IMR-90 (cell line): ENCODE measurements around the gene NFIA. TPM values are rescaled to one million over a fixed set of nuclear protein-coding genes. Genes with fewer than 3 reads are reported as not detected.

Source experiments
- ATAC-seq: fragments of 200-7000 bp; cut with Tn5 transposase; 2 replicates; pipeline ENCODE4 v1.9.1; 2020; ENCODE audit warnings: low read depth, mild to moderate bottlenecking, moderate library complexity
- BruUV-seq: library from RNA; stranded (reverse); fragments of 400-500 nt; replicated peaks from 2 replicates; lab custom pipeline; 2021; lab: Mats Ljungman, UMichigan
- CTCF ChIA-PET: fragments of 300-600 bp; formaldehyde crosslinking; extraction: SDS; loops from one replicate; lab custom pipeline; 2021; ENCODE audit warnings: antibody characterized with exemption; lab: Yijun Ruan, JAX
- POLR2A ChIA-PET: fragments of 300-600 bp; sonication (Branson Sonifier 250); formaldehyde crosslinking; loops from one replicate; lab custom pipeline; 2022; ENCODE audit warnings: antibody characterized with exemption; ENCODE audit not compliant: unreplicated experiment; lab: Charles Lee
- DNase-seq: peaks from one replicate; pipeline ENCODE4 v3.0.0; 2013
- H2AFZ ChIP-seq: replicated peaks from 2 replicates; pipeline ENCODE3; 2013; ENCODE audit warnings: low read length, mild to moderate bottlenecking; ENCODE audit not compliant: poor library complexity
- H2AK5ac ChIP-seq: 2 replicates; pipeline ENCODE4 v1.6.1; 2013; ENCODE audit warnings: low read depth, low read length, inconsistent platforms
- H2AK9ac ChIP-seq: replicated peaks from 2 replicates; pipeline ENCODE3; 2013; ENCODE audit warnings: mild to moderate bottlenecking, low read depth, low read length, moderate library complexity; ENCODE audit not compliant: poor library complexity
- H2BK120ac ChIP-seq: 2 replicates; pipeline ENCODE4 v1.6.1; 2013; ENCODE audit warnings: low read depth, low read length, inconsistent platforms
- H2BK15ac ChIP-seq: 3 replicates; pipeline ENCODE4 v1.6.1; 2013; ENCODE audit warnings: low read depth, low read length, inconsistent platforms
- H2BK20ac ChIP-seq: 2 replicates; pipeline ENCODE4 v1.6.1; 2013; ENCODE audit warnings: low read depth, mild to moderate bottlenecking, inconsistent platforms, low read length, moderate library complexity
- H2BK5ac ChIP-seq: 2 replicates; pipeline ENCODE4 v1.6.1; 2013; ENCODE audit warnings: mild to moderate bottlenecking, low read depth, low read length, inconsistent platforms; ENCODE audit not compliant: poor library complexity, severe bottlenecking
- H3K14ac ChIP-seq: replicated peaks from 2 replicates; pipeline ENCODE4 v1.6.1; 2013; ENCODE audit warnings: low read depth, low read length, inconsistent platforms
- H3K18ac ChIP-seq: 2 replicates; pipeline ENCODE4 v1.6.1; 2013; ENCODE audit warnings: low read depth, low read length, control low read depth
- H3K23ac ChIP-seq: 2 replicates; pipeline ENCODE4 v1.6.1; 2013; ENCODE audit warnings: low read depth, low read length, inconsistent platforms
- H3K27ac ChIP-seq: 2 replicates; pipeline ENCODE4 v1.5.1; 2013; ENCODE audit warnings: mild to moderate bottlenecking, control low read depth, low read length; ENCODE audit not compliant: insufficient read depth
- H3K27me3 ChIP-seq: 2 replicates; pipeline ENCODE4 v1.6.1; 2013; ENCODE audit warnings: low read length; ENCODE audit not compliant: control insufficient read depth, insufficient read depth
- H3K36me3 ChIP-seq: 2 replicates; pipeline ENCODE4 v1.6.1; 2013; ENCODE audit warnings: low read length, mixed read lengths; ENCODE audit not compliant: control insufficient read depth, insufficient read depth
- H3K4ac ChIP-seq: 2 replicates; pipeline ENCODE4 v1.6.1; 2013; ENCODE audit warnings: low read depth, low read length, inconsistent platforms
- H3K4me1 ChIP-seq: 2 replicates; pipeline ENCODE4 v1.6.1; 2013; ENCODE audit warnings: low read length, mixed read lengths; ENCODE audit not compliant: control insufficient read depth, insufficient read depth
- H3K4me2 ChIP-seq: 2 replicates; pipeline ENCODE4 v1.6.1; 2013; ENCODE audit warnings: low read depth, mild to moderate bottlenecking, control low read depth, low read length, moderate library complexity
- H3K4me3 ChIP-seq: 2 replicates; pipeline ENCODE4 v1.5.1; 2013; ENCODE audit warnings: low read depth, mild to moderate bottlenecking, control low read depth, low read length, moderate library complexity; ENCODE audit not compliant: insufficient read depth
- H3K56ac ChIP-seq: 2 replicates; pipeline ENCODE4 v1.6.1; 2013; ENCODE audit warnings: low read length, inconsistent platforms; ENCODE audit not compliant: insufficient read depth; ENCODE audit errors: extremely low read depth
- H3K79me1 ChIP-seq, 2 experiments: 2 replicates each; pipeline ENCODE4 v1.6.1; 2013; ENCODE audit warnings: low read length in 2 of 2, inconsistent platforms in 1 of 2, low read depth in 1 of 2
- H3K9ac ChIP-seq: 2 replicates; pipeline ENCODE4 v1.6.1; 2013; ENCODE audit warnings: low read depth, low read length, control low read depth
- H3K9me1 ChIP-seq: 2 replicates; pipeline ENCODE4 v1.6.1; 2013; ENCODE audit warnings: low read length, inconsistent platforms; ENCODE audit not compliant: insufficient read depth
- H3K9me3 ChIP-seq: 2 replicates; pipeline ENCODE4 v1.6.1; 2013; ENCODE audit warnings: low read length; ENCODE audit not compliant: control insufficient read depth, insufficient read depth
- H4K20me1 ChIP-seq: 2 replicates; pipeline ENCODE4 v1.6.1; 2013; ENCODE audit warnings: low read length, inconsistent platforms; ENCODE audit not compliant: insufficient read depth
- H4K5ac ChIP-seq: 2 replicates; pipeline ENCODE4 v1.6.1; 2013; ENCODE audit warnings: mild to moderate bottlenecking, low read depth, low read length, control low read depth
- H4K8ac ChIP-seq, 2 experiments: 2 replicates each; pipeline ENCODE4 v1.6.1; 2013; ENCODE audit warnings: low read depth in 2 of 2, low read length in 2 of 2, control low read depth in 1 of 2, inconsistent platforms in 1 of 2
- H4K91ac ChIP-seq: 2 replicates; pipeline ENCODE4 v1.6.1; 2013; ENCODE audit warnings: low read depth, low read length, inconsistent platforms; ENCODE audit not compliant: insufficient read depth
- BHLHE40 ChIP-seq: fragments of 150-350 bp; IDR thresholded peaks from 2 replicates; pipeline ENCODE4 v1.6.1; 2016; ENCODE audit warnings: mild to moderate bottlenecking, low read depth, low read length
- CEBPB ChIP-seq: IDR thresholded peaks from 2 replicates; pipeline ENCODE4 v1.6.1; 2012; ENCODE audit warnings: low read depth, low read length, improper control_type of control experiment
- CHD1 ChIP-seq: IDR thresholded peaks from 2 replicates; pipeline ENCODE4 v1.6.1; 2012; ENCODE audit warnings: low read depth, low read length, improper control_type of control experiment
- CTCF ChIP-seq: conservative IDR thresholded peaks from 2 replicates; pipeline ENCODE4 v1.5.1; 2012; ENCODE audit warnings: mild to moderate bottlenecking, low read depth, low read length, improper control_type of control experiment
- ELK1 ChIP-seq: fragments of 150-350 bp; IDR thresholded peaks from 2 replicates; pipeline ENCODE4 v1.6.1; 2016; ENCODE audit warnings: low read depth, mild to moderate bottlenecking, low read length, moderate library complexity, borderline replicate concordance
- FOS ChIP-seq: fragments of 150-350 bp; IDR thresholded peaks from 2 replicates; pipeline ENCODE4 v1.6.1; 2016; ENCODE audit warnings: low read depth, low read length
- MAFK ChIP-seq: IDR thresholded peaks from 2 replicates; pipeline ENCODE4 v1.6.1; 2012; ENCODE audit warnings: low read depth, low read length, improper control_type of control experiment
- MAZ ChIP-seq: IDR thresholded peaks from 2 replicates; pipeline ENCODE4 v1.6.1; 2012; ENCODE audit warnings: low read depth, mild to moderate bottlenecking, low read length, improper control_type of control experiment, moderate library complexity, borderline replicate concordance
- MXI1 ChIP-seq: IDR thresholded peaks from 2 replicates; pipeline ENCODE4 v1.6.1; 2012; ENCODE audit warnings: low read depth, mild to moderate bottlenecking, low read length, moderate library complexity, borderline replicate concordance
- NFE2L2 ChIP-seq: fragments of 150-350 bp; IDR thresholded peaks from 2 replicates; pipeline ENCODE4 v1.6.1; 2016; ENCODE audit warnings: low read depth, mild to moderate bottlenecking, low read length
- POLR2A ChIP-seq: IDR thresholded peaks from 2 replicates; pipeline ENCODE4 v1.6.1; 2012; ENCODE audit warnings: mild to moderate bottlenecking, low read depth, low read length
- RFX5 ChIP-seq: IDR thresholded peaks from 2 replicates; pipeline ENCODE4 v1.8.0; 2012; ENCODE audit warnings: low read depth, mild to moderate bottlenecking, low read length, moderate library complexity
- SMC3 ChIP-seq: fragments of 150-350 bp; IDR thresholded peaks from 2 replicates; pipeline ENCODE4 v1.6.1; 2016; ENCODE audit warnings: low read depth, mild to moderate bottlenecking, antibody characterized with exemption, low read length, moderate library complexity
- USF2 ChIP-seq: fragments of 150-350 bp; IDR thresholded peaks from 2 replicates; pipeline ENCODE4 v1.6.1; 2017; ENCODE audit warnings: mild to moderate bottlenecking, antibody characterized with exemption, low read length, low read depth
- WGBS, 2 experiments: methylation state at CpG; one replicate each; pipeline versions ENCODE4 v1.1.5 to v1.1.7; 2013; ENCODE audit warnings: missing lambda C conversion rate in 2 of 2; ENCODE audit not compliant: insufficient read length in 1 of 2; ENCODE audit errors: extremely low coverage in 2 of 2; 5-methylcytosine and 5-hydroxymethylcytosine counted together
- dilution Hi-C: fragments of 300-500 bp; cut with HindIII; formaldehyde crosslinking; loops from one replicate; pipeline ENCODE4 v1.14.3; 2018; ENCODE audit warnings: low sequenced_read_pairs; ENCODE audit not compliant: unreplicated experiment
- in situ Hi-C: fragments of 300-500 bp; cut with MboI; formaldehyde crosslinking; loops from 3 replicates; pipeline ENCODE4 v1.14.3; 2019; ENCODE audit warnings: low sequenced_read_pairs, inconsistent platforms, mixed read lengths
- intact Hi-C: fragments of 100-400 bp; cut with micrococcal nuclease; formaldehyde crosslinking; loops from 2 replicates; pipeline ENCODE4 v1.10.0; 2022
- polyA plus RNA-seq, 3 experiments: library from polyadenylated mRNA; depleted of rRNA; stranded (reverse); fragments of >200 nt; gene quantifications; 2 replicates each; pipeline ENCODE4 v1.2.3, GENCODE V29; 2012; ENCODE audit warnings: low replicate concordance in 1 of 3
- total RNA-seq: library from RNA; depleted of rRNA; stranded (reverse); fragments of >200 nt; gene quantifications from 2 replicates; pipeline ENCODE4 v1.2.3, GENCODE V29; 2012

NFIA gene
- total and polyA plus RNA-seq, 2 of the 4 experiments (the other 2 are of a cell fraction), result 1.6 to 2.2 TPM

GRCh38 chr1:61104220-61104671 lies 21.9 kb downstream of the NFIA start:
- H2AK9ac ChIP-seq, result no peak overlapping the region
- dilution Hi-C loops (no loop called here), intact Hi-C loops (no loop called here), in situ Hi-C loops (no loop called here)
- no peaks in the 10 kb centered on the region for H3K4me1 ChIP-seq
- no peaks in the 10 kb centered on the region for H3K79me1 ChIP-seq
- no peak overlapping the region for H3K4ac ChIP-seq
- no peaks in the 10 kb centered on the region for H3K27me3 ChIP-seq
- H4K5ac ChIP-seq, result no peak overlapping the region
- no peak overlapping the region for H2AFZ ChIP-seq
- no peak overlapping the region for H3K14ac ChIP-seq
- no peak overlapping the region for H3K18ac ChIP-seq
- no peak overlapping the region for H2BK15ac ChIP-seq
- no peaks in the 10 kb centered on the region for H3K9me1 ChIP-seq
- no peak overlapping the region for H4K8ac ChIP-seq
- CTCF ChIA-PET, result no interaction called here
- DNase-seq (no peak), ATAC-seq (no peak)
- no peak overlapping the region for H3K4me3 ChIP-seq
- no peak overlapping the region for H3K56ac ChIP-seq
- no CpG with 5 or more reads among the region's 3 CpGs for WGBS, 2 experiments
- H2AK5ac ChIP-seq, result no peak overlapping the region
- no peak overlapping the region for H4K91ac ChIP-seq
- no peak overlapping the region for H3K4me2 ChIP-seq
- H3K36me3 ChIP-seq, result no peaks in the 10 kb centered on the region
- no TSS peak for BruUV-seq
- H3K9me3 ChIP-seq, result no peaks in the 10 kb centered on the region
- TF ChIP-seq USF2 (no peak), BHLHE40 (no peak), FOS (no peak), CEBPB (no peak), SMC3 (no peak), NFE2L2 (no peak), POLR2A (no peak), ELK1 (no peak), MAZ (no peak), MAFK (no peak), CTCF (no peak), MXI1 (no peak), CHD1 (no peak), RFX5 (no peak)
- H3K9ac ChIP-seq, result no peak overlapping the region
- H4K20me1 ChIP-seq, result no peaks in the 10 kb centered on the region
- POLR2A ChIA-PET, result no interaction called here
- no peak overlapping the region for H2BK120ac ChIP-seq
- H3K27ac ChIP-seq, result no peak overlapping the region
- no peak overlapping the region for H3K23ac ChIP-seq
- no peak overlapping the region for H2BK5ac ChIP-seq
- no peak overlapping the region for H2BK20ac ChIP-seq
